ENCODE results near the gene DLG3.
"Not testable (repeated sequence)": the region's sequence is repeated elsewhere in the genome, so short reads cannot be mapped to it uniquely, and the experiment has no call there.

DLG3 gene

DNA sequence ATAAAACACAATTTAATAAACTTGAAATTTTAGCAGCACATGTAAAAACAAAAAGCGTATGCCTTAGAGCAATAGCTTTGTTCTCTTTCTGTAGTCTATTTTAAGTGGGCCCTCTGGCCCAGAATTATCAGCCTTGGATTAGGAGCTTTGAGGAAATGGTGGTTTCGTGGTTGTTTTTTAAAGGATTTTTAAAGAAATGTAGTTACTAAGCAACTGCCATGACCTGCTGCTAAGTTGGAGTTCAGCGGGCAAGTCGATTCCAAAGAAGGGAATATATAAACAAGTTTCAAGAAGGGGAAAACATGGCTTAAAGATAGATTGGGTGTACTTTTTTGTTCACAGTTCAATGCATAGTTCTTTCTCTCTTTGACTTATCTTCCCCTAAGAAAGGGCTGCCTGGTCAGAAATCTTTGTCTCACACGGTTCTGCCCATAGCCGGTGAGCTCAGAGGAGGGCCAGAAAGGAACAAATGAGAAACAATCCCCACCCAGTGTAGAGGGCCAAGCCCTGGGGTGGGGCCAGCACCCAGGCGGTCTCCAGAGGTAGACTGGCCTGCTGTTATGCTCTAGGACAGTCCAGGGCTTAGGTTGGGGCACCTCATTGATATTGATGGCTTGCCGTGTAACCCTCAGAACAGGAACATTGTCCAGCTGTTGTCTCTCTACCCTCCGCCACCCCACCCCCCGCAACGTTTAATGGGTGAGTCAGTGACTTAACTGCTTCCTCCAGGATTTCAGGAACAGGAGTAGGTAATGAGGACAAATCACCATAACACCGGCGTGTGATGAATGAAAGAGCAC, 32.5 kb downstream of the DLG3 start:
- DNase-seq (ENCODE audit: low spot score): no peak

DNA sequence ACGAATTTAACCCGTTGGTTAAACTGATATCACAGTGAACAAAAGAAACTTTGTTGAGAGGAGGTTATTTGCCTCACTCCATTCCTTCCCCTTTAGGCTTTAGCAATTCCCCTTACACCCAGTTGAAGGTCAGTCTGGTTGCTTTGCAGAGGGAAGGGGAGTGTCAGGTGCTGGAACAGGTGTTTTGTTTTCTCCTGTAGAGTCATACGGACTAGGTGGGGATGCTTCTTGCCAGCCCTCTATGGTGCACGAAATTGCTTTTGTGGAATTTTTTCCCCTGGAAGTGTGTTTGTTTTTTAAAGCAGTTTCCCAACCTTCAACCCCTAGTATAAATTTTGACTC, 33.1 kb downstream of the DLG3 start:
- no peak for DNase-seq (ENCODE audit: low spot score)

DNA sequence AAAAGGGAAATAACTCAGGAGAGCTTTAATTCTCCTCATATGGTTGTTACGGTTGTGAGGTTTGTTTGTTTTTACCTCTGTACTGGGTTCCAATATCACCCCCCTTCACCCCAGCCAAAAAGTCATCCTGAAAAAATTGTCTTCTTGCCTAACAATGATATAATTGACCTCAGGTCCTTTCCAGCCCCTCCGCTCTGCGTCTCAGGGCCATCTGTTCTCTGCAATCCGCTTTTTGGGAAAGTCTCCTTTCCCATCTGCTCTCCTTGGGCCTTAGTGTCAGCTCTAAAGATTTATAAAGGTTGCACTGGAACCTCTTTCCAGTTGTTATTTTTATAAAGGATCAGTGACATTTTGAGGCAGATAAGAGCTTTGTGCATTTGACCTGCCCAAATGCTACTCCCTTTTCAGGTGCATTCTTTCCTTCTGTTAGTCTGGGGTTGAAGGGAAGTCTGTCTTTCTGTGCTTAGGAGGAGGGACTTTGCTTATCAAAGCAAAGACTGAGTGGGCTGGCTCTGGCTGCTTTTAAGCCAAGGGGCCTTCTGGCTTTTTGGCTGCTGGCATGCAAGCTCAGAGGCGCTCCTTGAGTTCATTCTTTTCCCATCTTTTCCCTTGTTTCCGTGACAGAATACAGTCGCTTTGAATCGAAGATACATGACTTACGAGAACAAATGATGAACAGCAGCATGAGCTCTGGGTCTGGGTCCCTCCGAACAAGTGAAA, 34.1 kb downstream of the DLG3 start:
- DNase-seq (ENCODE audit: low spot score): no peak

DNA sequence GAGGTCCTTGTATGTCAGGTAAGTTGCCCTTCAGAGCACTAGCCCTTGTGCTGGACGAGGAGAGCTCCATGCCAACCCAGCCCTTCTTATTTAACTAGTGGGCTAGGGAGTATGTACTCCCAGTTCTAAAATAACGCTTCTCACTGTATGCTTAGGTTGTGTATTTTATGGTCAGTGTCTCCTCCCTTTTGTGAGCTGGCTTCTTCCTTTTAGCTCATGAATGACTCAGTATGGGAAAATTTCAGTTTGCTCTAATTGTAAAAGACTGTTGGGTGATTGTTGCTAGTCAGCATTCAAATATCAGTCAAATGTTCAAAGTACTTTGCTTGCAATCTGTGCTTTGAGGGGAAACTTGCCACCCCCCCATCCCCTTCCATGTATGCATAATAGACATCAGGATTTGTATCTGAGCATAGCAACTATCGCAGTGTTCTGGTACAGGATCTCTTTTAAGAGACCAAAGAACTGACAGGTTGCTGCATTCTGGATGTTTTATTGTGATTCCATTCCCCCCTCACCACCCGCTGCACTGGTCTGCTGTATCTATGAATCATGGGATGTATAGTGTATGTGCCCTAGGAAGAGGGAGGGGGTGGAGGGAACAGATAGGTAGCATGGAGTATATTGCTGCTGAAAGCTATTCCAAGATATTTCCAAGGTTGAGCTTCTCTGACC, 34.7 kb downstream of the DLG3 start:
- no peak for DNase-seq (ENCODE audit: low spot score)

DNA sequence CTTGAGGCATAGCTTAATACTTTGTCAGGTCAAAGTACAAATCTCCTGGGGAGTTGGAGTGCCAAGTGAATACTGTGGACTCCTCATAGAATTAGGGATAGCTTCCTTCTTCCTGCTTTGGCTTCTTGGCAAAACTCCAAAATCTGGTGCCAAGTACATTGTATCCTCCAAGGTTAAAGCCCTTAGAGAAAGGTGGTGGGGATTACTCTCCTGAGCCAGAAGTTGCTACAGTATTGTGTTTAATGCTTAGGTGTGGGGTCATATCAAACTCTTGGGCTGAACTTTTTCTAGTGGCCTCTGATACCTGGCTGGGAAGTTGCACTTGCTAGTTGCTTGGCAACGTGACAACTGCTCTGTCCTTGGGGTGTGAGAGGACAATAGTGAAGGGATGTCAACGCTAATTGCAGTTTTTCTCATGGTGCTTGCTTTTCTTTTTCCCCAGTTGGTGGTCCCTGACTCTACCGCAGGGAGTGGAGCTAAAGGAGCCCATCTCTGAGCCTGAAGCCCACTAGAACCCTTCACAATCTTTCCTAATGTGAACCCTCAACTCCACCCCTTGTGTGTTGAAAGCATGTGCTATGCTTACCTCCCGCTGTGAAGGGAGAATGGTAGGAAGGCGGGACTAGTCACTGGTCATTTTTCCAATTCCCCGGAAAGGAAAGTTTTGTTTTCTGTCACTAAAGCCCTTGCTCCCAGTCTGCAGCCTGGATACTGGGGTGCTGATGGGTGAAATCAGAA, 35.5 kb downstream of the DLG3 start:
- no peak for DNase-seq (ENCODE audit: low spot score)

DNA sequence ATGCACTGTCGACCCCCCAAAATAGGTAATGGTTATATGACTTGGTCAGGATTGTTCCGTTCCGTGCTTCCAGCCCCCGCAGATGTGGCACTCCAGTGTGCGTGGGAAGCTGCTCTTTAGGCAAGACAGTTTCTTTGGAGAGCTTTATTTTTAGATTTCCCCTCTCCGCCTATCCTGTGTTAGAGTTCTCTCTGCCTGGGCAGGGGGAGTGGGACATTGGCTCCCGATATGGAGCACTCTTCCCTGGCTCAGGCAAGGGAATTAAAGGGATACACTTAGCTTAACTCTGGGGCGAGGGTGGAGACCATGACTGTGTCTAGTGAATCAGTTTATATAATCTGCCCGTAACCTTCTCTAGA, 36.0 kb downstream of the DLG3 start:
- DNase-seq (ENCODE audit: low spot score): no peak

DNA sequence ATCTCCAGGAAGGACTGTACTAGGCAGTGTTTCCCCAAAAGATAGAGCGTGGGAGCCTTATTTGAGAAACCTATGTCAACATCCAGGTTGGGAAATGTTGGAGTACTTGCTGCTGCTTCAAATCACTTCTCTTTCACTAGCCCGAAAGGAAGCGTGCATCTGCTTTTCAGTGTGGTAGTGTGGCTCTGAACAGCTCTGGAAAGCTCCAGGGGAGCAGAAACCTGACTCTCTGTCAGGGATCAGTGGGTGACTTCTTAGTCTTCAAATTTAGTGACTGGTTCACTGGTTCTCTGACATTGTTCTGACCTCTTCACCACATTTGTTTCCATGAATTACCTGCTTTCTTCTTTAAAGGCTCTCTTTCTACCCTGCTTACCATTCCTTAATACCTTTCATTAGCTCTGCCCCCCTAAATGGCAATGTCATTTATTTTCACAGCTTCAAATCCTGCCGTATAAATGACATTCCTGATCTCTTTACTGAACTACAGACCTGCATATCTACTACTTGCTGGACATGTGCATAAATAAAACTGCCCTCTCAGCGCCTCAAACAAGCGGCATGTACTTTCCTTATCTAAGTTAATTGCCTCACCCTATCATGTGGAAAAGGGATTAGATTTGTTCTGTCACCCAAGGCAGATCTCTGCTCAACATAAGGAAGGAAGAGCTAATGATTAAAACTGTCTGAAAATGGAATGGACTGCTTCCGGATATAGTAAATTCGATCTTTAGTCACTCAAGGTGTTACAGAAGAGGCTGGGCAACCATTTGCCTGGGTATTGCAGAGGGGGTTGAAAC, 37.0 kb downstream of the DLG3 start:
- DNase-seq (ENCODE audit: low spot score): no peak

DNA sequence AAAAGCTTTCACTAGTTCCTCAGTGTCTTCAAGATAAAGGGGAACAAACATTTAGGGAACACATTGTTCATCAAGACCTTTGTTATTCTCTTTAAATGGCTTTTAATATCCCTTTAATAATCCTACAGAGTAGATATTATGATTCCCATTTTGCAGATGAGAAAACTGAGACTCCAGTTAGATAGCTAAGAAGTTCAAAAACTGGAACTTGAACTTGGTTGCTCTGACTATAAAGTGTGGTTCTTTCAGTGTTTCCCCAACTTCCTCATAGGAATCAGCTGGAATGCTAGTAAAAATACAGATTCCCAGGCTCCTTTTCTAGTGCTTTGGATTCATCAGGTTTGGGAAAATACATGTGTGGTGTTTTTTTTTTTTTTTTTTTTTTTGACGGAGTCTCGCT, 37.7 kb downstream of the DLG3 start:
- DNase-seq (ENCODE audit: low spot score): no peak

DNA sequence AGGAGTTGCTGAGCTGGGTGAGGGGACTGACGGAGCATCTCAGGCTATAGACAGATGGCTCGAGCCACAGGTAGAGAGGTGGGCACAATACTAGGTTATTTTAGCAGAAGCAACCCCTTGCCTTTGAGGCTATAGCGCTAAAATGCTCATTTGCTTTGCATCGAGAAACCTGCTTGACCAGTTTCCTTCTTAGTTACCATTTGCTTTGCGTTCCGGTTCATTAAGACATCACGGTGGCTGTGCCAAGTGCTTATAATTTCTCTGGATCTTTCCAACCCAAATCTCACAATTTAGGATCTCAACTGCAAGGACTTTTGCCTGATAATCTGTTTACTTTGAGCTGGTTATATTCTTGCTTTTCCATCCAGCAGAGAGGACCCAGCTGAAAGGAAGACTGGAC, 40.8 kb downstream of the DLG3 start:
- no peak for DNase-seq (ENCODE audit: low spot score)

DNA sequence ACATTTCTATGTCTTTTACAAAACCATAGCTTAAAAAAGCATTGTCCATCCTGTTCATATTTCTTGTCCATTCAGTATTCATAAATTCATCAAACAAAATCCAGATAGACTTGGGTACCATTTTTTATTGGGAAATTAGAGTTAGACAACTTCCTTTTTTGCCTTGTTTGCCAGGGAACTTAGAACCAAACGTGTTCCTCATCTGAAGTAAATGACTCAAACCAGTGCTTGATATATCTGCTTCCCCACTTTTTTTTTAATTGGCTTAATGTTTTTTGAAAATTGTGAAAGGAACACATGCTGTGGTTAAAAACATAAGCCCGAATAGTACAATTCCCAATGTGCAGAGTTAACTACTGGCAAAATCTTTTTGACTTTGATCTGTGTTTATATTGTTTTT, 44.2 kb downstream of the DLG3 start:
- no peak for DNase-seq (ENCODE audit: low spot score)

DNA sequence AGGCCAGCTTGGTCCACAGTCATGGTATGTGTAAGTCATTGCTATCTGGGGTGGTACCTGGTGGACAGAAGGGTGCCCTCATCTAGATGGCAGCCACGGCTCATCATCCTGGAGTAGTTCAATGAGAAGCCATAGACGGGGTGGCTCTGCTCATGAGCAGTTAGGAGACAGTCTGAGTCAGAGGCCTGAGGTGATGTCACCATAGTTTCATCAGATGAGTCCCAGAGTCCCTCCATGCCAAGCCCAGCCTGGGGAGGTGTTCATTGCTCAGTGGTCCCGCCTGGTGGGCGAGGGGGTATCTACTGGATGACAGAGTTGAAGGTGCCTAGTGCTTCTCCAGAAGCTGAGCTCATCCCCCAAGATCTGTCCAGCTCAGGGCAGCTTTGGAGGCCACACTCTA, 49.8 kb downstream of the DLG3 start:
- DNase-seq (ENCODE audit: low spot score): no peak

DNA sequence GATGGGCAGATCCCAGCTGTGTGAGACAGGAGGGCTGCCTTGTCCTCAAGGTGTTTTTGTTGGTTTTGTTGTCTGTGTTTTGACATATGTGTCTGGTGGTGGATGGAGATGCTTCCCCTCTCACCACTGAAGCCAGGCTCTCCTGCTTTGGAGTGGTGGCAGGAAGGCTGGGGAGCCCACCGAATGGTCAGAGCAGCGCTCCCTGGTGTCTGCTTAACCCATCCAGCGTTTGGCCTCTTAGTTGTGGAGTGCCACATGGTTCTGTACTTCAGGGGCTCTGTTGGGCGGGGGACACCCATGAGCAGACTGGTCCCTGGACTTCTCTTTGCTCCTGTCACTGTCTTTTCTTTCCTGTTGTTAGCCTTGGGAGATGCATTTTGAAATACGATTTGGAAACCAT, 51.9 kb downstream of the DLG3 start:
- DNase-seq (ENCODE audit: low spot score): no peak

DNA sequence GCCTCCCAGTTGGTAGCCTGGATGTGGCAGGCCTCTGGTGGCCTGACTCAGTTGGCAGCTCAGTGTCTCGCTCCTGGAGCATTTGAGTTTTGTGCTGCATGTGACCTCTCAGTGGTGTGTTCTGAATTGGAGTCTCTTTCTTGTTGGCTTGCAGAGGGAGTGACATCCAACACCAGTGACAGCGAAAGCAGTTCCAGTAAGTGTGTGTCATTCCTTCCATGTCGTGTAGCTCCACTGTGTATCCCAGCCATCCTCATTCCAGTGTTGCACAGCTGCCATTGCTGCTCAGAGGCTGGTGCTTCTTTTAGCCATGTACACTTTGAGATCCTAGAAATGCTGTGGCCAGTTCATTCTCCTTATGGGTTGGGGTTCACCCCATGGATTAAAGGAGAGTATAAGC, 52.4 kb downstream of the DLG3 start:
- no peak for DNase-seq (ENCODE audit: low spot score)

DNA sequence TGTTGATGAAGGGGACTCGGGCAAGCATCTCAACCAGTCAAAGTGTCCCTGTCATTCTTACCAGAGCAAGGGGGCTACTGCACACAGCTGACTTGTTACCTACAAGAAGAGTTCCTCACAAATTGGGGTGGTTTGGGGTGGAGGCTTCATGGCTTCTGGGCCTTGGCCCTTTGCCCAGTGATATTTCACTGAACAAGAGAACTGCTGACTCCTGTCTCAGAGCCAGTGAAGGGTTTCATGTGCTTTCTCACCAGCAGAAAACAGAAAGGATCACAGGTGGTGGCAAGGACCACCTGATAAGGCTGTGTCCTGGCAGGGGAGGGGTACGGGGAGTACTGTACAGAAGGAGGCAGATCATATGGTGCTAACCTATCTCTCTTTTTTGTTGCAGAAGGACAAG, 53.5 kb downstream of the DLG3 start:
- no peak for DNase-seq (ENCODE audit: low spot score)

DNA sequence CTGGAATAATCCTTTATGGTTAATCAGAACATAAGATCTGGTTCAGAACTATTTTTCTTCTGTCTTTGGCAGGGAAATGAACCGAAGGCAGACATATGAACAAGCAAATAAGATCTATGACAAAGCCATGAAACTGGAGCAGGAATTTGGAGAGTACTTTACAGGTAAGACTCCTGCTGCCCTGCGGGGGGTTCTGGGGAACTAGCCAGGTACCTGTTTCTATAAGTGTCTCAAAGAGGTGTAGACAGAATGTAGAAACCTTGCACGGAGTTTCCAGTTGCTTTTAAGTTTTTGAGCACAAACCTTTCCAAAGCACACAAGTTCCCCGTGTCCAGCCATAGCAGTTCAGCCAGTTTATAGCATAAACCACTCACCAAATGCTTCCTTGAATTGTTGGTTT, 56.2 kb downstream of the DLG3 start:
- DNase-seq (ENCODE audit: low spot score): no peak

DNA sequence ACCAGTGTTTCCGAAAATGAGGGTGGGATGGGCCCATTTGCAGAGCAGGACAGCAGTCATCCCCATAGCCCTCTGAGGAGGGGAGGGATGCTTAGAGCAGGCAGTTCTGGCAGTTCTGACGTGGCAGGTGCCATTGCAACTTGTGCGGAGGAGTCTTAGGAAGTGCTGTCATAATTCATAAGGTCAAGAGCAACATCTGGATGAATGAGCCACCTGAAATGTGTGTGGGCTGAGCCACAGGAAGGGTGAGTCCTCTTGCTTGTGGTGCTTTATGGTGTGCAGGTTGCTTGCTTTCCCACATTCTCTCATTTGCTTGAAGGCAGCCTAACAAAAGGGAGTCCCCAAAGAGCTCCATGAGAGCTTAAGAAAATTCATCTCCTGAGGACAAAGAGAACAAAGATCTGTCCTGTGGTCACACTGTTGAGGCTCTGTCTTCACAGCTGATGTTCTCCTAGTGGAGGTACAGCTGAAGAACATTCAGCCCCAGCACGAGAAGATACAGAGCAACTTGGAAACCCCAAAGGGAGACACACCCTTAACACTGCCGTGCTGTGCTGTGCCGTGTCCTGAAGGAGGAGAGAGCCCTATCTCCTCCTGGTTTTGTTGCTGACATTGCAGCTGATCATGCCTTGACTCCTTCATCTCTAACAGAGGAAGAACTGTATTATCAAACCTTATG, 60.3 kb downstream of the DLG3 start:
- no peak for DNase-seq (ENCODE audit: low spot score)

DNA sequence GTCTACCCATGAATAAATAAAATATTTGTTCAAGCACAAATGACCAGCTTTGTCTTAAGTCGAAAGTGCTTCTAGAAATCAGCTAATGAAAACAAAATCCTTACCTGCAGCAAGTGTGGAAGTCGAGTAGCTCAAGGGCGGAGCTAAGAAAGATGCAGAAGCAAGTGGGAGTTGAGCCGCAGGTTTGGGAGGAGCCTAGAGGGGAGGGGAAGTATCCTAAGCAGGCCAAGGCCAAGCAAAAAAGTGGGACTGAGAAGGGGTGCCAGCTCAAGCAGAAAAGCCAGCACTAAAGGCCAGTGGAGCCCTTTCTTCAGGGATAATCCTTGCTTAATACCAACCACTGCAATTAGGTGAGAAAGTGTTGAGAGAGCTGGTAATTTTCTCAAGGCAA, 60.8 kb downstream of the DLG3 start:
- DNase-seq (ENCODE audit: low spot score): no peak

DNA sequence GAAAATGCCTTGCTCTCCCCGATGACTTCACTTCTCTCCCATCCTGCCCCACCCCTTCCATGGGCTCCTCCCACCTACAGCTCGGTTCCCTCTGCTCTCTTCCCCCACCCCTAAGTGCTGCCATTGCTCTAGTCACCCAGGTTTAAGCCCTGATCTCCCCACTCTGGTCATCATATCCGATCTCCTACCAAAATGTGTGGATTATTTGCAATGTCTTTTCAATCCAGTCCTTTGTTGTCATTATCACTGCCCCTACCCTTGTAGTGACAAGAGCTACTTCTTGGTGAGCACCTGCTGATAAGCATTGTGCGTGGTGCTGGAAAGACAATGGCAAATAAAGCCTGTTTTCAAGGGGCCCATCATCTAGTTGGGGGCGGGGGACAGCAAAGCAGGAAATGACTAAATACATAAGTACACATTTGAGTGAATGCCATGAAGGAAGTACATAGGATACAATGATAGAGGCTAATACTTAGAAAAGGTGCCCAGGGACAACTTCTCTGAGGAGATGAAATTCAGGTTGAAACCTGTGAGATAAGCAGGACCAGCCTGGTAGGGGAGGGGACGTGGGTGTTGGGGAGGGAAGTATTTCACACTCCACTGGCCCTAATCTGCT, 63.8 kb downstream of the DLG3 start:
- DNase-seq (ENCODE audit: low spot score): no peak

DNA sequence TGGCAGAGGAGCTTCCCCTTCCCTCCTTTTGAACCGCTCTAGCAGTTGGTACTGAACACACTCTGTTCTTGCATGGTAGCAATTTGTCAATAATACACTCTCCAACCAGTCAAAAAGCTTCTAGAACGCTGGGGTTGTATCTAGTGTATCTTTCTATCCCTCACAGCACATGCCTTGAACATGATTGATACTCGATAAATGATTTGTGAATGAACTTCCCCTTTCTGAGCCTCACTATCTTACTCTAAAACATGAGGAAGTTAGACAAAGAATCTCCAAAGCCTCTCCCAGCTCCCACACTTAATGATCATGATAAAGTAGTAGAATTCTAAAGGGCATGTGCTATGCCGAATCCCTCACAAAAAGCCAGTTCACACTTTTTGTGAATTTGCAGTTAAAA, 64.4 kb downstream of the DLG3 start:
- no peak for DNase-seq (ENCODE audit: low spot score)

DNA sequence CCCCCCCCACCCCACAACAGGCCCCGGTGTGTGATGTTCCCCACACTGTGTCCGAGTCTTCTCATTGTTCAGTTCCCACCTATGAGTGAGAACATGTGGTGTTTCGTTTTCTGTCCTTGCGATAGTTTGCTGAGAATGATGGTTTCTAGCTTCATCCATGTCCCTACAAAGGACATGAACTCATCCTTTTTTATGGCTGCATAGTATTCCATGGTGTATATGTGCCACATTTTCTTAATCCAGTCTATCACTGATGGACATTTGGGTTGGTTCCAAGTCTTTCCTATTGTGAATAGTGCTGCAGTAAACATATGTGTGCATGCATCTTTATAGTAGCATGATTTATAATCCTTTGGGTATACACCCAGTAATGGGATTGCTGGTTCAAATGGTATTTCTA, 70.6 kb downstream of the DLG3 start:
- DNase-seq (ENCODE audit: low spot score): not testable (repeated sequence)

DNA sequence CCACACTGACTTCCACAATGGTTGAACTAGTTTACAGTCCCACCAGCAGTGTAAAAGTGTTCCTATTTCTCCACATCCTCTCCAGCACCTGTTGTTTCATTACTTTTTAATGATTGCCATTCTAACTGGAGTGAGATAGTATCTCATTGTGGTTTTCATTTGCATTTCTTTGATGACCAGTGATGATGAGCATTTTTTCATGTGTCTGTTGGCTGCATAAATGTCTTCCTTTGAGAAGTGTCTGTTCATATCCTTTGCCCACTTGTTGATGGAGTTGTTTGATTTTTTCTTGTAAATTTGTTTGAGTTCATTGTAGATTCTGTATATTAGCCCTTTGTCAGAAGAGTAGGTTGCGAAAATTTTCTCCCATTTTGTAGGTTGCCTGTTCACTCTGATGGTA, 71.1 kb downstream of the DLG3 start:
- DNase-seq (ENCODE audit: low spot score): not testable (repeated sequence)

Measured in CD4-positive, alpha-beta T cell treated with Interleukin-6 at 100 ng/mL for 8 hours (primary cell).